NCI-H1694 treated with DMSO at 0.1 percent for 48 hours (cell line): ENCODE results near the gene TCAP.
"Not testable (repeated sequence)": the region's sequence is repeated elsewhere in the genome, so short reads cannot be mapped to it uniquely, and the experiment has no call there.

Experiments
- DNase-seq: peaks from one replicate; lab custom pipeline; 2025; lab: John Stamatoyannopoulos, UW

The TCAP gene

GRCh38 chr17:39684369-39685192, 19.4 kb downstream of the TCAP start:
- DNase-seq, result no peak

DNA sequence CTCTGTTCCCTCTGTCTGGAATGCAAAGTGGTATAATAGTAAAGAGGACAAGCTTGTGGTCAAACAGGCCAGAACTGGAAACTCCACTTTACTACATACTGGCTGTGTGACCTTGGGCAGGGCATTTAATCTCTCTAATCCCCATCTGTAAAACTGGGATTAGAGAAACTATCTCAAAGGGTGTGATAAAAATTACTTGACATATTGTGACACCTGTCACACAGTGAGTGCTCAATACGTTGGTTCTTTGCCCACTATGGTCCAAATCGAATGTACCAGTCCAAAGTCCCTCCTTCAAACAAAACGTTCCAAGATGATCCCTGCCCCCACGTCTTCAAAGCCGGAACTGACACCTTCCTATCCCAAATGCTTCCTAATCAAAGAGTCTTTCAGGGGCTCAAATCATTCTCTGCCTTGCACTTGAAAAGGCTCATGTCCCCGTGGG, 22.0 kb downstream of the TCAP start:
- DNase-seq, result no peak

DNA sequence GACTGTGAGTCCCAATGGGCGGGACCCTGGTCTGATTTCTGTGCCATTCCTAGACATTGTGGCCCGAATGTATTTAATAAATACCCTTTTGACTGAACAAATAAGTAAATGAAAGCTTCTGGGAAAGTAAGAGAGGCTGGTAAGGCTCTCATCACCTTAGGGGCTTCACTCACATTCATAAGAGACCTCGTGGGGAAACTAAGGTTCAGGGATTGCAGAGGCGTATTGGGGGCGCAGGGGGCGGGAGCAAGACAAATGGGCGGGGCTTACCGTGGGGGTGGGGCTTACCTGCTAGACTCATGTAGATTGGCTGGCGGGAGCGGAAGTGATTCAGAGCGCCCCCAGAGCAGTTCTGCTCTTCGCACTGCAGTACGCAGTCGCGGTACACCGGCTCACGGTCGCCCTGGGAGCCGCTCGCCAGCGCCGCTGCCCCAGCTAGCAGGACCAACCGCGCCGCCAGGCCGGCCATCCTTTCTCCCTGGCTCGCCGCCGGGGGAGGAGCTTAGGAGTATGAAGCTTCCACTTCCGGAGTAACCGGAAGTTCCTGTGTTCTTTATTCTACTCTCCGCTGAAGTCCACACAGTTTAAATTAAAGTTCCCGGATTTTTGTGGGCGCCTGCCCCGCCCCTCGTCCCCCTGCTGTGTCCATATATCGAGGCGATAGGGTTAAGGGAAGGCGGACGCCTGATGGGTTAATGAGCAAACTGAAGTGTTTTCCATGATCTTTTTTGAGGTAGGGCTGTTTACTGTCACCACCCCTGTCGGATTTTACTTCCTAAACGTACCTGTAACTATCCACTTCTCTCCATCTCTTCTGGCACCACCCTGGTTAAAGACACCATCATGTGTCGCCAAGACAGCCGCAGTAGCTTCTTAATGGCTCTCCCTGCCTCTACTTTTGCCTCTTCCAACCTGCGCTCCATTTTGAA, 22.7 kb downstream of the TCAP start, which contains the start of gene PGAP3:
Gene PGAP3, minus strand, starts transcription at position 512 of the 929 bp plus-strand sequence. Its CDS starts 43 bp downstream, at position 469.
- peak; percentile 97 for DNase-seq

DNA sequence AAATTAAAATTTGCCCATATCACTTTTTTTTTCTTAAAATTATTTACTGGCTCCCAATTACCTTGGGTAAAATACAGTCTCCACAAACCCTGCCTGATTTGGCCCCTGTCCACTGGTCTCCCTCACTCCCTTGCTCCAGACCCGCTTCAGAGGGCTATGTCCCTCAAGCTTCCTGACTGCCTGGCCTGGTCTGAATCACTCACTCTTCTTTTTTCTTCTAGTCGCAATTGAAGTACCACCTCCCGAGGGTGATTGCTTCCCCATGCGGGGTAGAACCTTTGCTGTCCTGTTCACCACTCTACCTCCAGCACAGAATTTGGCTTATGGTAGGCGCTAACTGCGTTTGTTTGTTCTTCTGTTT, 23.3 kb downstream of the TCAP start:
- no peak for DNase-seq

DNA sequence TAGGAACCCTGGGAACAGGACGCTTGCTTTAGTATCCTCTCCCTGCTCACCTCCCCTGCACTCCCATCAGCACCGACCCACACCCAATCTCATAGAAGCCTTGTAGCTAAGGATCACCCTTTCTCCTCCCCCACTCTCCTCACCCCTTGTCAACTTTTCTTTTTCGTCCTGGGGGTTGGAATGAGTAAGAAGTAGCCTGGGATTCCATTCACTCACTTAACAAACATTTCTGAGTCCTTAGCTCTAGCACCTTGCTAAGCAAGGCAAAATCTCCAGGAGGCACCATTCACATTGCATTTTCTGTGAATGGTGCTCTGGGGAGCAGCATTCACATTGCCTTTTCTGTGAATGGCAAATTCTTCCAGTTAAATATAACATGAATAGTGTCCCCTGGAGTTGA, 23.8 kb downstream of the TCAP start:
- no peak for DNase-seq

- DNase-seq, result no peak
Measured at GRCh38 chr17:39694593-39694992, 29.4 kb downstream of the TCAP start.

GRCh38 chr17:39695089-39695474, 29.9 kb downstream of the TCAP start:
- no peak for DNase-seq

DNA sequence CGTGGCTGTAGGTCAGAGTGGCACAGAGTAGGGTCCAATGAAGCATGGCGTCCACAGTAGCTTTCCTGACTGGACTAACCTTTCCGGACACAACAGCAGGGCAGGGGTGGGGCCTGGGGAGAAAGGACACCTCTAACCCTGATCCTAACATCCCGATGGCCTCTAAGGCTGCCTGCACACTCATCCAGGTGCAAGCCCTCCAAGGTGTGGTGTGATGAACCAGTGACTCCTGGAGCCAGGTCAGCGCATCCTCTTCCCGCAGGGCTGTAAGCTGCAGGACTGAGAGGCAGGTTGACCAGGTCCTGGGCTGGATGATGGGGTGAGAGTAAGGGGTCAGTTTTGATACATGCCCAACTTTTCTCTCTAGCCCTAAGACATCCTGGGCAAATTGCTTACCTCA, 31.6 kb downstream of the TCAP start:
- no peak for DNase-seq

GRCh38 chr17:39697961-39698360, 32.8 kb downstream of the TCAP start:
- DNase-seq, result no peak

- DNase-seq, result not testable (repeated sequence)
Measured at GRCh38 chr17:39699157-39699817, 34.1 kb downstream of the TCAP start.

GRCh38 chr17:39699818-39700147, 34.6 kb downstream of the TCAP start, which contains the start of gene ERBB2:
Gene ERBB2 (plus strand): TSS chr17:39700064. CDS start chr17:39700239, 175 bp downstream.
- no peak for DNase-seq

DNA sequence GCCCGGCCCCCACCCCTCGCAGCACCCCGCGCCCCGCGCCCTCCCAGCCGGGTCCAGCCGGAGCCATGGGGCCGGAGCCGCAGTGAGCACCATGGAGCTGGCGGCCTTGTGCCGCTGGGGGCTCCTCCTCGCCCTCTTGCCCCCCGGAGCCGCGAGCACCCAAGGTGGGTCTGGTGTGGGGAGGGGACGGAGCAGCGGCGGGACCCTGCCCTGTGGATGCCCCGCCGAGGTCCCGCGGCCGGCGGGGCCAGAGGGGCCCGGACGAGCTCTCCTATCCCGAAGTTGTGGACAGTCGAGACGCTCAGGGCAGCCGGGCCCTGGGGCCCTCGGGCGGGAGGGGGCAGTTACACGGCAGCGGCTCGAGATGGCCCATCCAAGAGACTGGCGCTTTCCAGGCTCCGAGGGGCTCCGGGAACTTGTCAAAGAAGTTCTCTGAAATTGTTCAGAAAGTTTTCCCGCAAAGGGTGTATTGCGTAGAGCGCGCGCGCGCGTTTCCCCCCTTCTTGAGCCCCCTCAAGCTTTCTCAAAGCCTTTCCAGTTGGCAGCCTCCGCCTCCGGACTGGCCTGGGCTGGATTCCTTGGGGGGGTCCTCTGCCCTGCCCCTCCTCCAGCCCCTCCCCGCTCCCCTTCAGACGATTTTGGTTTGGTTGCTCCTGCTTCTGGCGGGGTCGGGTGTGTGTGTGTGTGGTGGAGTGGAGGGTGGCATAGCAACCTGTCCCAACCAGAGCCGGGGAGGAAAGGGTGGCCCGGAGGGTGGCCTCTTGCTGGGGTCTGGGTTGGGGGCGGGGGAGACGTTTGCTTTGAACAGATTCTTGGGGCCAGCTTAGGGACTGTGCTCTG, 35.2 kb downstream of the TCAP start:
- no peak for DNase-seq

- DNase-seq, result no peak
Measured at GRCh38 chr17:39701012-39701783, 36.0 kb downstream of the TCAP start.

DNA sequence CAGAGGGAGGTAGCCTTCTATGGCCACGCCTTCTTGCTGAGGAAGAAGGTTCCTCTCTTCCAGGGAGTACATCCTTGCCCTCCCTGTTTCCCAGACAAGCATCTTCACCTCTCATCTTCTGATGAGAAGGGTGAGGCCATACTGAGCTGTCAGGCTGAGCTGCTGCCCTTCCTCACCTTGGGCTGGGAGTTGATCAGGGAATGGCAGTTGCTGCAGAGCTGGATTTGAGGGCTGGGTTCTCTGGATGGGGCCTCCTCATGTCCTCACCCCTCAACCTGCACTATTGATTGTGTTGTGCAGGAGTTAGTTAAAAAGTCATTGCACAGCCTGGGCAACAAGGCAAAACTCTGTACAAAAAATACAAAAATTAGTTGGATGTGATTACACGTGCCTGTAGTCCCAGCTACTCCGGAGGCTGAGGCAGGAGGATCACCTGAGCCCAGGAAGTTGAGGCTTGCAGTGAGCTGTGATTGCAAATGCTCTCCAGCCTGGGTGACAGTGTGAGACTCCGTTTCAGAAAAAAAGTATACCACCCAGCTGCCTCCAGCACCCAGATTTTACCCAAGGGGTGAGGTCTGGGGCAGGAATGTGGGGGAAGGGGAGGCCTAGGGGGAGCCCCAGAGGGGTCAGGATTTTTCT, 36.8 kb downstream of the TCAP start:
- no peak for DNase-seq

DNA sequence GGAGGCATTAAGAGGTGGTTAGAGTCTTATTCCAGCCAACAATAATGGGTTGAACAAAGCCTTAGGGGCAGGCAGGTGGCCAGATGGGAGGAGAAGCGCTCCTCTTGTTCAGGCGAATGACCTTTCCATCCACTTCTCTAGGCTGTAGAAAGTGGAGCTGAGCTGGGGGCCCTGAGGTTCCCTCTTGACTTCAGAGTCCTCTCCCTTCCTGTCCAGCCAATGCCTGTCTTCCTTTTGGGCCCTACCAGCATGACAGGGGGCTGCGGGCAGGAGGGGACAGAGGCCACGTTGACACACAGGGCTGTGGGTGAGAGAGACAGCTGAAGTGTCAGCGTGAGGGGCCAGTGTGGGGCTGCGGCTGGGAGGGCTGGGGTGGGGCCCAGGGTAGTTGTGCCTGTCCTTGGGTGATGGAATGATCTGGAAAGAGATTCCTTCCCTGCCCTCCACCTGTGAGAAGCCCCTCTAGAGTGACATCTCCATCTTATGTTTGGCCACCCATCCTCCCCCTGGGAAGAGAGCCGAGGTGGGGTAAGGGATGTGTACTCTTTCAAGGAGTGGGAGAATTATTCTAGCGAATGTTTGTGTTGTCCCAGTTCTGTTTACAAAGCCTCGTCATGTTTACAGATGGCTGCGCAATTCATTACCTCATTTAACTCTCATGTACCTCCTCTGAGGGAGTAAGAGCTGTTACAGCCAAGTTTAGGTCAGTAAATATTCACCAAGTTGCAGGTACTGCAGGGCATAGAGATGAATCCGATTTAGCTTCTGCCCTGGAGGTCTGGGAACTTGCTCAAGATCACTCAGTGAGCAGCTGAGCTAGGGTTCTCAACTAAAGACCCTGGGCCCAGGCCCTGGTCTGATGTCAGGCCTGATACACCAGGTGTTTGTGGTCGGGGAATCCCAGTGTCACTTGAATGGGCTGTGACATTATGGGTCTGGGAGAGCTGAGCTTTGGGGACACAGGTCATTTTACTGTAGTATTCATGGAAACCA, 38.0 kb downstream of the TCAP start:
- DNase-seq, result no peak

GRCh38 chr17:39703913-39704312, 38.8 kb downstream of the TCAP start:
- DNase-seq, result no peak

DNA sequence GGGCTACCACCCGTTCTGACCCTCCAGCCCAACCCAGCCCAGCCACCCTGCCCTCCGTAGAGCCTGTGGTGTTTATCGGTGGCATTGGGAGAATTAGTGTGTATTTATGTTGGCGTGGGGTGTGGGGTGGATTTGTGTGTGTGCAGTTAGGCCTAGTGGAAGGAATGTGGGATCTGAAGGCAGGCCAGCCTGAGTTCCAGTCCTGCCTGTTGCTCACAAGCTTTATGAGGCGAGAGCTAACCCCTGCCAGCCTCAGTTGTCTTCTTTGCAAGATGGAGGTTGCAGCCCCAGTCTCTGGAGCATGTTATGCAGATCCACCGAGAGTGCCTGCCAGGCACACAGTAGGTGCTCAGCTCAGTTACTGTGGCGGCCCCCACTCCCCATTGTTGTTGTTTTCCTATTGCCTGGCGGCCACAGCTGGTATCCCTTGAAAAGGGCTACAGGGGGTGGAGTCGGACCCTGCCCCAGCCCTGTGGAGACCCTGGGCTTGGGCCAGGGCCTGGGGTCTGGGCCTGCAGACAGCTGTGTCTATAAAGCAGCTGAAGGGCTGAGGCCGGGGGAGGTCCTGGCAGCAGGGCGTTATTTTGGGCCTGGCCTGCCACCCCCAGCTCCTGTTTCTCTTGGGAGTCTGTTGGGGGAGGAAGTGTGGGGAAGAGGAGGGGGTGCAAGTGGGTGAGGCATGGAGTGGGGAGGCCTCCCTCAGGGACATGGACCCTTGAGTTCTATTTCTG, 39.8 kb downstream of the TCAP start:
- no peak for DNase-seq

DNA sequence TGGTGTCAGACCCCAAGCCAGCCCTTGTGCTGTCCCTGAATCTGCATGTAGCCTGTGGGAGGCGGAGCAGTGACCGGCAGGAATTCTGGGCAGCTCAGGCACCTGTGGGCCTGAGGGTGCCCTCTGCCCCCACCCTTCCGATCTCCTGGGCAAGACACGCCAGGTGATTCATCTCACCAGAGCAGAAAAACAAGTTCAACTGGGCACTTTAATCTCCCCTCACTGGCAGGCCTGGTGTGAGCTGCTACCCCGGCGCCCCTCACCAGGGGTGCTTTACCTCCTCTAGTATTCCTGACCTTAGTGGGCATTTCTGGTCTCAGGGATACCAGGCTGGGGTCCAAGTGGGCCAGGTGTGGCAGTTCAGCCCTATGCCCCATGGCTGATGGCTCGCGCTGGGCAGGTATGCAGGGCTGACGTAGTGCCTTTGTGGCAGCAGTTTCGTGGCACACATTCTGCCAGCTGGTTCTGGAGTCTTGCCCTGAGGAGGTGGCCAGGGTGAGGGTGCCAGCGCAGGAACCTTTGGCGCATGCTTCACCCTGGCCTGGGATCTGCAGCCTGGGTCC, 40.7 kb downstream of the TCAP start:
- DNase-seq, result no peak
